Caco-2 (cell line): ENCODE data around the gene OR52E8. TPM values are rescaled to one million over a fixed set of nuclear protein-coding genes. Genes with fewer than 3 reads are reported as not detected.

Source experiments
- BruUV-seq: library from RNA; stranded (reverse); fragments of 400-500 nt; replicated peaks from 2 replicates; lab custom pipeline; 2021; lab: Mats Ljungman, UMichigan
- CTCF ChIA-PET: fragments of 300-600 bp; sonication (Branson Sonifier 250); formaldehyde crosslinking; loops from one replicate; lab custom pipeline; 2022; ENCODE audit warnings: antibody characterized with exemption; lab: Charles Lee
- POLR2A ChIA-PET: fragments of 300-600 bp; sonication (Branson Sonifier 250); formaldehyde crosslinking; loops from one replicate; lab custom pipeline; 2022; ENCODE audit warnings: antibody characterized with exemption; lab: Charles Lee
- DNase-seq, 2 experiments: peaks; one replicate each; pipeline versions ENCODE4 v3.0.0 to v3.0.0-alpha.2; 2020 to 2022
- H3K27me3 ChIP-seq: replicated peaks from 2 replicates; pipeline ENCODE4 v1.6.0; 2011; ENCODE audit warnings: low read length; ENCODE audit not compliant: control insufficient read depth, insufficient read depth
- H3K36me3 ChIP-seq: 2 replicates; pipeline ENCODE4 v1.5.1; 2011; ENCODE audit warnings: low read length; ENCODE audit not compliant: control insufficient read depth, insufficient read depth
- H3K4me1 ChIP-seq: fragments of 250-450 bp; sonication (Bioruptor Pico); 2 replicates; pipeline ENCODE4 v1.5.1; 2020; ENCODE audit warnings: mild to moderate bottlenecking
- H3K4me3 ChIP-seq: 2 replicates; pipeline ENCODE4 v1.5.1; 2011; ENCODE audit warnings: low read depth, mild to moderate bottlenecking, control low read depth, low read length
- H3K9me3 ChIP-seq: fragments of 250-450 bp; sonication (Bioruptor Pico); 2 replicates; pipeline ENCODE4 v1.5.1; 2020; ENCODE audit warnings: mild to moderate bottlenecking, moderate library complexity
- H3K27ac Mint-ChIP-seq: one replicate; pipeline ENCODE4 v1.8.0; 2022; ENCODE audit warnings: mixed read lengths; ENCODE audit not compliant: unreplicated experiment
- H3K27me3 Mint-ChIP-seq: one replicate; pipeline ENCODE4 v1.8.0; 2022; ENCODE audit warnings: mixed read lengths; ENCODE audit not compliant: insufficient read depth, unreplicated experiment
- H3K36me3 Mint-ChIP-seq: one replicate; pipeline ENCODE4 v1.8.0; 2022; ENCODE audit warnings: mild to moderate bottlenecking, mixed read lengths; ENCODE audit not compliant: insufficient read depth, unreplicated experiment
- H3K4me1 Mint-ChIP-seq: one replicate; pipeline ENCODE4 v1.8.0; 2022; ENCODE audit warnings: low read depth, mixed read lengths; ENCODE audit not compliant: unreplicated experiment
- H3K4me3 Mint-ChIP-seq: one replicate; pipeline ENCODE4 v1.8.0; 2022; ENCODE audit warnings: mild to moderate bottlenecking, moderate library complexity, mixed read lengths; ENCODE audit not compliant: unreplicated experiment
- H3K9me3 Mint-ChIP-seq: one replicate; pipeline ENCODE4 v1.8.0; 2022; ENCODE audit warnings: mixed read lengths; ENCODE audit not compliant: unreplicated experiment
- intact Hi-C: fragments of 100-400 bp; cut with micrococcal nuclease; formaldehyde crosslinking; loops from one replicate; pipeline ENCODE4 v1.10.0; 2022; ENCODE audit not compliant: unreplicated experiment
- total RNA-seq: library from RNA; stranded (reverse); gene quantifications from 2 replicates; pipeline ENCODE4 v1.2.3, GENCODE V29; 2022
- TF ChIP-seq, protein P1 (sequence below), 2 experiments: fragments of 200-600 bp in 1 of 2; IDR thresholded peaks; 1 replicate in 1 of 2; 2 replicates in 1 of 2; pipeline versions ENCODE4 v1.5.1 to v1.8.0; 2011 to 2022; ENCODE audit warnings: antibody characterized with exemption in 1 of 2, control low read depth in 1 of 2, inconsistent platforms in 1 of 2, low read depth in 1 of 2, low read length in 1 of 2, mild to moderate bottlenecking in 1 of 2, moderate library complexity in 1 of 2; ENCODE audit not compliant: insufficient read depth in 1 of 2, severe bottlenecking in 1 of 2, unreplicated experiment in 1 of 2

OR52E8 gene
- total RNA-seq, 1 experiment from 2014 or later, result not detected

DNA sequence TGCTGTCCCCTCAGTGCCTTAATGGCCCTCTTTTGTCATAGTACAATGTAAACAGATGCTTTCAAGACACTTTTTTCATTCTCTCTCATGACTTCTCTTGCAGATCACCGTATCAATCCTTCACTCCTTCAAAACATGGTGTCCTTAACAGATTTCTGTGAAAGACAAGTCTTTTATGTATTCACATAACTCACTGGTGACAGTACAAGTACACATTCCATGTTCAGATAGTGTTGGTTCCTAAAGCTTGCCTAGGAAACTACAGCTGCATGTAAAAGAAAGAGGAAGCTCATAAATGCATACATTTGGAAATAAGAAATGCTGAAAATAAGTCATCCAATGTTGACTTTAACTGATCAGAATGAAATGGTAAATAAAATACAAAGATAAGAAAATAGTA is 10.8 kb downstream of the OR52E8 start:
- H3K36me3 Mint-ChIP-seq, result no peaks in the 10 kb centered on the region
- POLR2A ChIA-PET, result no interaction called here
- DNase-seq, result no peak
- no peak overlapping the region for H3K27ac Mint-ChIP-seq
- Histone ChIP-seq H3K9me3 (no peaks in the 10 kb centered on the region), H3K27me3 (no peaks in the 10 kb centered on the region), H3K36me3 (no peaks in the 10 kb centered on the region), H3K4me1 (no peaks in the 10 kb centered on the region), H3K4me3 (no peak overlapping the region)
- no peak overlapping the region for H3K4me3 Mint-ChIP-seq
- intact Hi-C loops, result no loop called here
- no peaks in the 10 kb centered on the region for H3K4me1 Mint-ChIP-seq
- H3K9me3 Mint-ChIP-seq, result no peaks in the 10 kb centered on the region
- CTCF ChIA-PET, result no interaction called here
- no TSS peak for BruUV-seq
- TF ChIP-seq, protein P1, sequence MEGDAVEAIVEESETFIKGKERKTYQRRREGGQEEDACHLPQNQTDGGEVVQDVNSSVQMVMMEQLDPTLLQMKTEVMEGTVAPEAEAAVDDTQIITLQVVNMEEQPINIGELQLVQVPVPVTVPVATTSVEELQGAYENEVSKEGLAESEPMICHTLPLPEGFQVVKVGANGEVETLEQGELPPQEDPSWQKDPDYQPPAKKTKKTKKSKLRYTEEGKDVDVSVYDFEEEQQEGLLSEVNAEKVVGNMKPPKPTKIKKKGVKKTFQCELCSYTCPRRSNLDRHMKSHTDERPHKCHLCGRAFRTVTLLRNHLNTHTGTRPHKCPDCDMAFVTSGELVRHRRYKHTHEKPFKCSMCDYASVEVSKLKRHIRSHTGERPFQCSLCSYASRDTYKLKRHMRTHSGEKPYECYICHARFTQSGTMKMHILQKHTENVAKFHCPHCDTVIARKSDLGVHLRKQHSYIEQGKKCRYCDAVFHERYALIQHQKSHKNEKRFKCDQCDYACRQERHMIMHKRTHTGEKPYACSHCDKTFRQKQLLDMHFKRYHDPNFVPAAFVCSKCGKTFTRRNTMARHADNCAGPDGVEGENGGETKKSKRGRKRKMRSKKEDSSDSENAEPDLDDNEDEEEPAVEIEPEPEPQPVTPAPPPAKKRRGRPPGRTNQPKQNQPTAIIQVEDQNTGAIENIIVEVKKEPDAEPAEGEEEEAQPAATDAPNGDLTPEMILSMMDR (IDR thresholded peaks at IDR 0.05; ENCODE audit: insufficient read depth in 1 of 2, low read depth in 1 of 2, low read length in 1 of 2, severe bottlenecking in 1 of 2, unreplicated experiment in 1 of 2), result no peak
- H3K27me3 Mint-ChIP-seq, result no peaks in the 10 kb centered on the region

DNA sequence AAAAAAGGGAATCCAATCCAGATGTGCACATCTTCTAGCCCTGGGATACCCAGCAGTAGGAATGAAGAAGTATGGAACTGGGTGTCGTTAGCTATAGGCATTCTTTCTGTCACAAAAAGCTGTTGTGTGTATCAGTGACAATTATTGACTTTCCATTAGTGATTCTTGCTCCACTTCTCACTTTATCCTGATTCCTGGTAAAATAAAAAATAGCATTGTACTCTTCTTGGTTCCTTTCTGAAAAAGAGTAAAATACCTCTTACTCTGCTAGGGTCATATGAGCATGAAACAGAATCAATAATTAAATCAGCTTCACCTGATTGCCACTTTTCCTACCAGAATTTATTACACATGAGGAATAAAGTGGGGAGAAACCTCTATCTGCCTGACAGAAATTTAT is 15.7 kb downstream of the OR52E8 start, which contains the start of gene OR52E6:
OR52E6 (minus strand) TSS at position 101 of the 400 bp plus-strand sequence; CDS start at position 101, 0 bp downstream.
- no peak within 1 kb of the TSS for H3K4me3 Mint-ChIP-seq
- no peaks in the 10 kb centered on the region for H3K27me3 Mint-ChIP-seq
- H3K9me3 ChIP-seq, result no peaks in the 10 kb centered on the region
- no peaks in the 10 kb centered on the region for H3K4me1 Mint-ChIP-seq
- H3K9me3 Mint-ChIP-seq, result peaks cover 21% of the 10 kb centered on the region
- H3K4me1 ChIP-seq, result no peaks in the 10 kb centered on the region
- intact Hi-C loops, result no loop called here
- TF ChIP-seq, protein P1 (IDR thresholded peaks at IDR 0.05; ENCODE audit: insufficient read depth in 1 of 2, low read depth in 1 of 2, low read length in 1 of 2, severe bottlenecking in 1 of 2, unreplicated experiment in 1 of 2), result no peak
- no peak for DNase-seq
- H3K27ac Mint-ChIP-seq, result no peak within 1 kb of the TSS
- no TSS peak for BruUV-seq
- ChIA-PET POLR2A (no interaction called here), CTCF (no interaction called here)
- H3K36me3 Mint-ChIP-seq, result no peaks in the 10 kb centered on the region
- H3K36me3 ChIP-seq, result no peaks in the 10 kb centered on the region
- no peaks in the 10 kb centered on the region for H3K27me3 ChIP-seq
- no peak within 1 kb of the TSS for H3K4me3 ChIP-seq

DNA sequence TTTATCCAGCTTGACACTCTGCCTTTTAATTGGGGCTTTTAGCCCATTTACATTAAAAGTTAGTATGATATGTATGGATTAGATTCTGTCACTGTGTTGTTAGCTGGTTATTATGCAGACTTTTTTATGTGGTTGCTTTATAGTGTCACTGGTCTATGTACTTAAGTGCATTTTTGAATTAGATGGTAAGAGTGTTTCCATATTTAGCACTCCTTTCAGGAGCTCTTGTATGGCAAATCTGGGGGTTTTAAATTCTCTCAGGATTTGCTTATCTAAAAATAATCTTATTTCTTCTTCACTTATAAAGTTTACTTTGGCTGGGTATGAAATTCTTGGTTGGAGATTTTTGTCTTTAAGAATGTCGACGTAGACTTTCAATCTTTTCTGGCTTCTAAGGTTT is 19.8 kb downstream of the OR52E8 start:
- no TSS peak for BruUV-seq
- Mint-ChIP-seq H3K36me3 (no peaks in the 10 kb centered on the region), H3K4me3 (no peak overlapping the region), H3K27me3 (no peaks in the 10 kb centered on the region), H3K4me1 (no peaks in the 10 kb centered on the region), H3K9me3 (peaks cover 21% of the 10 kb centered on the region), H3K27ac (no peak overlapping the region)
- Histone ChIP-seq H3K36me3 (no peaks in the 10 kb centered on the region), H3K9me3 (no peaks in the 10 kb centered on the region), H3K27me3 (no peaks in the 10 kb centered on the region), H3K4me1 (no peaks in the 10 kb centered on the region), H3K4me3 (no peak overlapping the region)
- DNase-seq, result no peak
- TF ChIP-seq, protein P1 (IDR thresholded peaks at IDR 0.05; ENCODE audit: insufficient read depth in 1 of 2, low read depth in 1 of 2, low read length in 1 of 2, severe bottlenecking in 1 of 2, unreplicated experiment in 1 of 2), result no peak
- ChIA-PET POLR2A (no interaction called here), CTCF (no interaction called here)
- intact Hi-C loops, result no loop called here
